Skin of body (tissue), 2 donors: ENCODE results near the gene SMIM20. TPM values are rescaled to one million over a fixed set of nuclear protein-coding genes. Genes with fewer than 3 reads are reported as not detected.

Source experiments
- DNase-seq: peaks from one replicate; lab custom pipeline; 2025; lab: John Stamatoyannopoulos, UW
- total RNA-seq: library from RNA; depleted of rRNA; stranded (reverse); fragments of >200 nt; gene quantifications from one replicate; pipeline ENCODE4 v1.2.3, GENCODE V29; 2014

The SMIM20 gene
- total RNA-seq, 1 donor from 2014 or later, result 24.0 TPM

DNA sequence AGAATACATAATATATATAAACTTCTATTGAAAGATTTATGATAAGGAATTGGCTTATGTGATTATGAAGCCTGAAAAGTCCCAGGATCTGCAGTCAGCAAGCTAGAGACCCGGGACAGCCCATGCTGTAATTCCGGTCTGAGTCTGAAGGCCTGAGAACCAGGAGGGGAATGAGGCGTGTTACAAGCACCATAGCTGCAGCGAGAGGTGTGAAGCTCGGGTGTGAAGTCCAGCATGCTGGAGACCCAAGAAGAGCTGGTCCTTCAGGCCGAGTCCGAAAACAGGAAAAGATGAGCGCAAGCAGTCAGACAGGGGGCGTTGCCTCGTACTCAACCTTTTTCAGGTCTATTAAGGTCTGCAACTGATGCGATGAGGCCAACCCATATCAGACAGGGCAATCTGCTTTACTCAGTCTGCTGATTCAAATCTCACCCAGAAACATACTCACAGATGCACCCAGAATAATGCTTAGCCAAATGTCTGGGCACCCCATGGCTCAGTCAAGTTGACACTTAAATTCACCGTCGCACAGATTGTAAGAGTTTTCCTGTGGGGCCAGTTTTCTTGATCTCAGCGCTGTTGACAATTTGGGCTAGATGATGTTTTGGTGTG lies 40.4 kb downstream of the SMIM20 start:
- no peak for DNase-seq

DNA sequence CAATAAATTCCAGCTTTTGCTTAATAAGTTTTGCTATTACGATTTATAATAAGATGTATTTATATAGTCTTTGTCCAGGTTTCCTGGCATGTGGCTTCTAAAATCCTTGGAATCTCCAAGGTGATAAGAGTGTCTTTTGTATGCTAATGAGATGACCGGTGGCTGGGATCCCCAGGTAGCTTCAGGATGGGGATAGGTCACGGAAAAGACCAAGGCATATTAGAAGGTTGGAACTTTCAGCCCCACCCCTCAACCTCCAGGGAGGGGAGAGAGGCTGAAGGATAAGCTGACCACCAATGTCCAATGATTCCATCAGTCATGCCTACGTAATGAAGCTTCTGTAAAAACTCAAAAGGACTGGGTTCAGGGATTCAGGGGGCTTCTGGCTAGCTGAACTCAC lies 41.7 kb downstream of the SMIM20 start:
- no peak for DNase-seq

DNA sequence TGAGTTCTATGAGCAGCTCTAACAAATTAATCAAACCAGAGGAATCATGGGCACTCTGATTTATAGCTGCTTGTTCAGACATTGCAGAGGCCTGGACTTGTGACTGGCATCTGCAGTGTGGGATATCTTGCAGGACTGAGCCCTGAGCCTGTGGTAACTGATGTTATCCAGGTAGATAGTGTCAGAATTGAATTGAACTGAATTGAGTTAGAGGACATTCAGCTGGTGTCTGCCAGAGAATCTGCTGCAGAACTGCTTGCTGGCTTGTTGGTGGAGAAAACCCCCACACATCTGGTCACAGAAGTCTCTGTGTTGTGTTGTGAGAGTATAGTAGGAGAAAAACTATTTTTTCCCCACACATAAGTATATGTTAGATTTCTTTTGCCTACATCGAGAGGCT lies 42.2 kb downstream of the SMIM20 start:
- no peak for DNase-seq

DNA sequence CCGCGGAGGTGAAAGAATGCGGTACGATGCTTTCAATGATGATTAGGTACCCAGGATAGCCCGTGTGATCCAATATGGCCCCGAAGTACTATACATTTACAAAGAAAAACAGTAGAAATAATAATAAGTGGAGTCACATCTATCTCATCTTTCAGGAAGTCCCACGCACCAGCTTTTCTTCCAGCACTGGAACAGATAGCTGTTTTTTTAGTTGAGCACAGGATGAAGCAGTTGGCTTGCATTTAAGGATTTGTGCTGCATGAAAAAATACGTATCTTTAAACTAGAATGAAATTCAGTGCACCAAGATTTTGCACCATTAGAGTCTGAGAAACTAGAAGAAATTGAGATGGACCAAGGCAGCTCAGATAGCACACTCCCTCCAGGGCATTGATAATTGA lies 44.1 kb downstream of the SMIM20 start:
- no peak for DNase-seq

DNA sequence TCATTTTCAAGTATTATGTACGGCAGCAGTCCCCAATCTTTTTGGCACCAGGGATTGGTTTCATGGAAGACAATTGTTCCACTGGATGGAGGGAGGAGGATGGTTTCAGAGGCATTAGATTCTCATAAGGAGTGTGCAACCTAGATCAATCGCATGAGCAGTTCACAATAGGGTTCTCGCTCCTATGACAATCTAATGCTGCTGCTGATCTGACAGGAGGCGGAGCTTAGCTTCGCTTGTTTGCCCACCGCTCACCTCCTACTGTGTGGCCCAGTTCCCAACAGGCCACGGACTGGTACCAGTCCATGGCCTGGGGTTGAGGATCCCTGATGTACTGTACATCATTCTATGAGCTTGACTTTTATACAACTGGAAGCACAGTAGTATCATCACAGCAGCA lies 48.4 kb downstream of the SMIM20 start:
- no peak for DNase-seq

DNA sequence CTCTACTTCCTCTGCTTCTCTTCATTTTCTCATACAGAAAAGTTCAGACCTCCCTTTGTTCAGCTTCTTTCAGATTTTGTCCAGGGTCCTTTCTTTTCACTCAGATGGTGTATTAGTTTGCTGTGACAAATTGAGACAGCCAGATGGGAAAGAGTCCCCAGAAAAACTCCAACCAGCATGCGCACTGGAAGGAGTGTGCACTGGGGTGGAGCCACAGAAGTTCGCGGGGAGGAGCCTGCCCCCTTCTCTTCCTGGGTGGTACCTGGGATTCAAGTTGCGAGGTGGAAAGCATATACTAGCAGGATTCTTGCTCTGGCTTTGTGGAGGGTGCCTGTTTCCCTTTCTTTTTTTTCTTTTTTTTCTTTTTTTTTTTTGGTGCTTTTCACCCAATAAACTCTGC lies 51.6 kb downstream of the SMIM20 start:
- DNase-seq, result no peak

DNA sequence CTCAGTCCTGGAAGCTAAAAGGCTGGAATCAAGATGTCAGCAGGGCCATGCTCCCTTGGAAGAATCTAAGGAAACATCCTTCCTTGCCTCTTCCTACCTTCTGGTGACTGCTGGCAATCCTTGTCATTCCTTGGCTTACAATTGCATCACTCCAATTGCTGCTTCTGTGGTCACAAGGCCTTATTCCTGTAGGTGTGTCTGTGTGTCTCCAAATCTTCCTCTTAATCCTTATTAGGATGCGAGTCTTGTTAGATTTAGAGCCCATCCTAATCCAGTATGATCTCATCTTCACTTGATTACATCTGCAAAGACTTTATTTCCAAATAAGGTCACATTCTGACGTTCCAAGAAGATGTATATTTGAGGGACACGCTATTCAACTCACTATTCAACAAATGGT lies 52.2 kb downstream of the SMIM20 start:
- DNase-seq, result no peak

DNA sequence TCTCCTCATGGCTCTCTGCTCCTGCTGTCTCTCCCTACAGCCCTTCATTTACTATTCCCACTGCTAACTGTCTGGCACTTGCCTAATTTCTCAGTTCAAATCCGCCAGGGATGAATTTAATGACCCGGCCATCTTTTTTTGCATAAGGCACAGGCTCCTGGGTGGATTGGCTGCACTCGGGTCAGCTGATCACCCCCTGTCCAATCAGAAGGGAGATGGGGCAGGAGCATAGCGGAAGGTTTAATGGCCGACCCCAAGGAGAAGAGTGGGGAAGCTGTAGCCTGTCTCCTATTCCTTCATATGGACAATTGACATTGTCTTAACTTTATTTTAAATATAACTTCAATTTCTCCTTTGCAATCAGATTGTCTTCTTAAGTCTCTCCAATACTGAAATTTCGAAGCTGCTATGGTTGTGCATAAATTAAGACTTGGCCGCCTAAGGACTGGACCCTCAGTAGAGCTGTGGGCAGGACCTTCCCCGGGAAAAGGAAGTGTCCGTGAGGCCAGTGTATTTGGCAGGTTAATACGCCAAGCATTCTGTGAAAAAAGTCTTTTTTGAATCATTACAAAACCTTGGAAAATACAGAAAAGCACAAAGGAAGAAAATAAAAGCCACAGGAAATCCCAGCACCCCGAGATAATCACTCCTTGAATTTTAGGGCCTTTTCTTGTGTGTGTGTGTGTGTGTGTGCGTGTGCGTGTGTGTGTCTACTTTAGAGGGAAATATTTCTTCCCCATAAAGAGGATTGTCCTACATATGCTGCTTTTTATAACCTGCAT lies 55.5 kb downstream of the SMIM20 start:
- DNase-seq, result no peak

DNA sequence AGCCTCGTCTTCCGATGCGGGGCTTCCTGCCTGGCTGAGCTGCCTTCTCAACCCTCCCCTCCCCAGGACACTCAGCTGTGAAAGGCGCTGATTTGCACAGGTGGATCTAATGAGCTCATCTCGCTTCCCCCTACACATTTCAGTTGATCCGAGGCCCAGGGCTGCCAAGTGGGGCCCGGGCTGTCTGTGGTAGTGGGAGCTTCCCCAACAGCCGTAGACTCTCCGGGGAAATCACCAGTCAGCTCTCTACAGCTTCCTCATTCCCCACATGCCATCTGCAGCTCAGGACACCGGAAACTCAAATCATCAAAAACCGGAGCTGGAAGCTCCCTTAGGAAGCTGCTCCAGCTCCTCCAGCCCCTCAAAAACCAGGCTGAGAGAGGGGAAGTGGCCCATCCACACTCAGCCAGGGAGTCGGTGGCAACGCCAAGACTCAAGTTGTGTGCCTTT lies 56.2 kb downstream of the SMIM20 start:
- DNase-seq, result no peak

DNA sequence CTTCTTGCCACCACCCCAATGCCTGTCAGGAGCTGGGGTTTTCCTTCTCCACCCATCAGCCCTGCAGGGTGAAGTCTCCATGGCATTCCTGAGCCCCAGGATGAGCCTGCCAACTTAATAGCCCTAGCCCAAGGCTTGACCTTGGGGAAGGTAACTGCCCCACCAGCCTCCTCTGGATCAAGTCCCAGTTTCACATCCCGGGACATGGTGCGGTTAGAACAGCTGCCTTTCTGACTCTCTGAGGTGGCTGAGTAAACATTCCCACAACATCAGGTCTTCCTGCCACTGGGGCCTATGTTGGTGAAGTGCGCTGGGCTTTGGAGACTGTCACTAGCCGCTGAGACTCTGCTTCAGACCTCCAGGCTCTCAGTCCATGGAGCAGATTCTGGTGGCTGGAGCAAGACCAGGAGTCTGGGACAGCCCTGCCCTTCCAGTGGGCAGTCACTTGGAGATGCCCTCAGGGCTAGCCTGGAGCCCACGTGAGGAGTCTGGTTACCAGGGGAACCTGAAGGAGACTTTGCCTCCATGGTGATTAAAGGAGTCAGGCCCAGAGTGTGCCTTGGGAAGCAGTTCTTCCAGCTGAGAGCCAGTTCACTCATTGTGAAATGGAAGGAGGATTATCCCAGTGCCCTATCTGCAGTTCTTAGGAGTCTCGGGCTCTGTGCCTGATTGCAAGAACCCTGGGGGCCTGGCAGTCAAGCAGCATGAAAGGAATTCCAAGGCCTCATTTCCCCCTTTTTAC lies 56.8 kb downstream of the SMIM20 start:
- DNase-seq, result no peak

DNA sequence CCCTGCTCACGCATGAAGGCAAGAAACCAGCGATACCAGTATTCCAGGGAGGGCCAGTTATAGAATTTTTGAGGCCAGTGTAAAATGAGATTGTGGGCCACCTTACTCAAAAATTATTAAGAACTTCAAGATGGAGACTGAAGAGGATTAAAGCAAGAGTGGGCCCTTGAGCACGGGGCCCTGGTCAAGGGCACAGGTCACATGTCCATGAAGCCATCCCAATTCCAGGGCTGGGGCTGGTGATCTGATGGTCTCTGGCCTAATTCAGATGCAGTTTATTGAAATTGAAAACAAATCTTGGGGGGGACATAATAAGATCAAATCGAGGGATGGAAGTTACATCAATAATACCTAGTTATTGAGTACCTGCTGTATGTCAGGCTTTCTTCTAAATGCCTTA lies 58.3 kb downstream of the SMIM20 start:
- no peak for DNase-seq

DNA sequence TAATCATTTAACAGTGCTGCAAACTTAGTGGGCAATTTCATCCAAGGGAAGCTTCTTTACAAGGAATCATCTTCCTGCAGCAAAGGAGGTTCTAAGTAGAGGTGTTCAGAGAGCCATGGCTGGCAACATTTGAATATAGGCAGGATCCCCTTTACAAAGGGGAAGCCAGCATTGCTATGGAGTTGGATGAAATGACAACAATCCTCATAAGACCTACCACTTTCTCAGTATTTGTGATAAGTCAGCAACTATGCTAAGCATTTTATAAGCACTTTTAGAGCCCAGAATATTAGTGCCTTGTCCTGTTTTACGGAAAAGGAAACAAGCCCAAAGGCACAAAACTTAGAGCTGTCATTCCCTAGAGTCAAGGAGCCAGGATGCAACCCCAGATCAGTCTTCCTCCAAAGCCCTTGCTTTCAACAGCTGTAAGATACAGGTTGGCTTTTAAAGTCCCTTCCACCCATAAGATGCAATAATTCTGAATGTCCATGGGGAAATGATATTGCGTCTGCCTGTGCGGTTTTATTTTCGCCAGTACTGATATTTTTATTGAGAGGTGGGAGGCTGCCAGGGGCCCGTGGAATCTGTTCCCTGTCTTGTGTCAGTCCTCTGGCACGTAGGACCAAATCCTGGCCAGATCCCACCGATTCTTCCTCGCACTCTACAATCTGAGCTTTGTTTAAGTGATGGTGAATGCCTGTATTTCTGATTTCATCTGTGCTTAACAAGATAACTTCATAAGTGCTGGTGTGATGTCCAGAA lies 59.1 kb downstream of the SMIM20 start:
- DNase-seq, result no peak

DNA sequence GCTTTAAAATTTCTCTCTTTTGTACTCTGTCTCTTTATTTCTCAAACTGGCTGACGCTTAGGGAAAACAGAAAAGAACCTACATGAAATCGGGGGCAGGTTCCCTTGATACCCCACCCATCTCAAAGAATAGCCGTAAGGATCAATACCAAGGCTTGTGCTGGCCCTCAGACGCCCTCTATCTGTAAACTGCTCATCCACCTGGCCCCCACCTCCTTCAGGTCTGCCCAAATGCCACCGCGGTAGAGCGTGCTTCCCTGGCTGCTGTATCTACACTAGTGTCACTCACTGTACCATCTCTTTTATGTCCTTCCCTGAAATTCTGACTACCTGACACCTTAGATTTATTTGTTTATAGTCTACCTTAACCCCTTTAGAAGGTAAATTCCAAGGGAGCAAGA lies 62.8 kb downstream of the SMIM20 start:
- DNase-seq, result no peak

DNA sequence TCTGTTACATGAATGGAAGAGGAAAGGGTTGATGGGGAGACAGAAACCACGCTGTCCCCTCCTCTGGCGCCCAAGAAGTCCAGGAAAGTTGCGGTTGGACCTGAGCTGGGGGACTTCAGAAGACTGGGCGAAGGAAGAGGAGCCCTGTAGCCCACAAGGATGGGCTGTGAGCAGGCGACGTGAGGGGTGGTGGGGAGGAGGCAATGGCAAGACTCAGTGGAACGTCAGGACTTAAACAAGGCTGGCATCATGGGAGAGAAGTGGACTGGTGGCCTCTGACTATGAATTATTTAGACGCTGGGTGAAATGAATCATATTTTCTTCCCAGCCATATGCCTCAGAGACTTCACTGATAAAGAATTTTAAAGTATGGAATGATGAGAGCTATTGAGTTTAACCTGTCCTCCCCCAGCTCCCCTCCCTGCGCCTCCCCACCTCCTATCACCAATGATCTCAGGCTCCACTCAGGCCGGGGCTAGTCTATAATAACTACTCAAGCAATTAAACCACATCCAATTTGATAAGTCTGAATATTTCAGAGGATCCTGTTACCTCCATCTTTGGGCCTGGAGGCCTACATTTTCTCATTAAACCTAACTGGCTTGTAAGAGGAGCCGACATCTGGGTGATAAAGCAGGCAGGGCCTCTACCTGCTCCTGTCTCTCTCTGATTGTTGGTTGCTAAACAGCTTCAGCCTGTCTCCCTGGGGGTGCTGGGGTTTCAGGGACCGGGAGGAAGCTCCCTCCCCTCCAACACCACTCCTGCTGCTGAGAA lies 63.6 kb downstream of the SMIM20 start:
- DNase-seq, result no peak

DNA sequence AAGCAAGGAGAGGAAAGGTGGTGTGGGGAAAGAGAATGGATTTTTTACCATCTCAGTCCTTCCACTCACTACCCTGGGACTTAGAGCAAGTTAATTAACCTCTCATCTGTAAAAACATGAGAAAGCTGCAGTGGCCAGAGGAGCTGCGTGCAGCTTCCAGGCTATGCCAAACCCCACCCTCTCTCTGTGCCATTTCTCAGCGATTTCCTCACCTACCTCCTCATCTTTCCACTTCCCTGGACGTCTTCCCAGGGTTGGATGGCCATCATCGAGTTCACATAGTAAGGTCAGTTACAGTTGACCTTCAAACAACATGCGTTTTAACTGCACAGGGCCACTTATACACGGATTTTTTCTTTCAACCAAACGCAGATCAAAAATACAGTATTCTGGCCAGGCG lies 64.3 kb downstream of the SMIM20 start:
- DNase-seq, result no peak

Other genes starting within 250 kb of the SMIM20 start
- gene SEL1L3, start 51.2 kb upstream of the SMIM20 start, total RNA-seq, result 13.0 TPM